ENCODE measurements around the gene TOGARAM2.

Gene TOGARAM2

DNA sequence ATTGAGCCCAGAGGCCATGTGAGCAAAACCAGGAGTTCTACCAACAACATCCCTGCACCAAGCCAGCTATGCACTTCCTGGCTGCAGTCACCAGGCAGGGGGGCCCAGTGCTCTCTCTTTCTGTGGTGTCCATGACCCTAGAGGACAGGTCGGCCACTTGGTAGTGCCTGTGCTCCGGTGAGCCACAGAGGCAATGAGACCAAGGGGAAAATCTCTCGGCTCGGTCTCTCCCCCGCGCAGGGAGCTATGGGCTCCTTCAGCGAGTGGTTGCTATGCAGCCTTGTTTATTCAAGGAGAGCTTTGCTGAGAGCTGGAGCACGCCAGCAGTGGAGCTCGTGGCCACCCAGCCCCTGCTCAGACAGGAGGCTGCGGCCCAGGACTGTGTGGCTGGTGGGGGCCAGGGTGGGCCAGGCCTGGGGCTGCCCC lies at the start of gene TOGARAM2:
Gene TOGARAM2, plus strand, starts transcription at position 283 of the 426 bp plus-strand sequence. CDS start 13,537 bp downstream, outside the sequence.
- CTCF ChIA-PET, result no interaction called here
- no peak for DNase-seq (ENCODE audit: low read depth, low spot score)
- no peak within 1 kb of the TSS for H3K4me3 ChIP-seq (ENCODE audit: low read depth, low read length)
- POLR2A ChIA-PET, result no interaction called here
- TF ChIP-seq CTCF (IDR thresholded peaks at IDR 0.05; ENCODE audit: insufficient read depth, low read length, missing control alignments), result no peak

- POLR2A ChIA-PET, result no interaction called here
- CTCF ChIA-PET, result no interaction called here
- DNase-seq (ENCODE audit: low read depth, low spot score), result no peak
- no peak for TF ChIP-seq CTCF (IDR thresholded peaks at IDR 0.05; ENCODE audit: insufficient read depth, low read length, missing control alignments)
- H3K4me3 ChIP-seq (ENCODE audit: low read depth, low read length), result no peak overlapping the region
Measured at GRCh38 chr2:28934769-28935168, 46.3 kb upstream of the TOGARAM2 start.

GRCh38 chr2:28941008-28941407 lies 40.1 kb upstream of the TOGARAM2 start:
- CTCF ChIA-PET, result no interaction called here
- POLR2A ChIA-PET, result no interaction called here
- no peak for DNase-seq (ENCODE audit: low read depth, low spot score)
- H3K4me3 ChIP-seq (ENCODE audit: low read depth, low read length), result no peak overlapping the region
- no peak for TF ChIP-seq CTCF (IDR thresholded peaks at IDR 0.05; ENCODE audit: insufficient read depth, low read length, missing control alignments)

DNA sequence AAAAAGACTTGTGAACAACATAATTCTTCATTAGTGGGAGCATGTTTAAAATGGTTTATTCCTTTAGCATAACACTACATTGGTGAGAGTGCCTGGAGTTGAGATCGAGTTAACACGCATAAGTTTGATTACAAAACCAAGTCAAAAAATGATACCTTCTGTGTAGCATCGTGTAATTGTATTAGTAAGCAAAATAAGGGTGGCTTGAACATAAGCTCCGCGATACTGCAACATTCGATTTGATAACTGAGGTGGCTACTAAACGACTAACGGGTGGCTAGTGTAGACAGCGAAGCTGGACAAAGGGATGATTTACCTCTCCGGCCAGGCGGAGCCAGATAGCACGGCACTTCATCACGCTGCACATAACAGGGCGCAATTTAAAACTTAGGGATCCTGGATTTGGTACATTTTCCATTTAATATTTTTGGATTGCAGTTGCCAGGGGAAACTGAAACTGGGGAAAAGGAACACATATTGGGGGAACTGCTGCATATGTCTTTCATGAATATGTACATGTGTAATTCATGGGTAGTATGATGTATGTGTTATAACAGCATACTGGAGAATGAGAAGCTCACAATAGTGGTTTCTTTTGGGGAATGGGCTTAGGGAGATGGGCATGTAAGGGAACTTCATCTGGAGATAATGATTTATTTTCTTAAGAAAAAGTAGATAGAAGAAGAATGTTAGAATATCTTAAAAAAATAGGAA lies 36.4 kb upstream of the TOGARAM2 start:
- ChIA-PET POLR2A (no interaction called here), CTCF (interaction anchor here (1.0 to 1.3 kb wide), 2 partner anchors 11 to 14 kb away, joined by 3 read pairs; no protein-coding TSS in a partner anchor)
- DNase-seq (ENCODE audit: low read depth, low spot score), result no peak
- TF ChIP-seq CTCF (IDR thresholded peaks at IDR 0.05; ENCODE audit: insufficient read depth, low read length, missing control alignments), result no peak
- H3K4me3 ChIP-seq (ENCODE audit: low read depth, low read length), result no peak overlapping the region

DNA sequence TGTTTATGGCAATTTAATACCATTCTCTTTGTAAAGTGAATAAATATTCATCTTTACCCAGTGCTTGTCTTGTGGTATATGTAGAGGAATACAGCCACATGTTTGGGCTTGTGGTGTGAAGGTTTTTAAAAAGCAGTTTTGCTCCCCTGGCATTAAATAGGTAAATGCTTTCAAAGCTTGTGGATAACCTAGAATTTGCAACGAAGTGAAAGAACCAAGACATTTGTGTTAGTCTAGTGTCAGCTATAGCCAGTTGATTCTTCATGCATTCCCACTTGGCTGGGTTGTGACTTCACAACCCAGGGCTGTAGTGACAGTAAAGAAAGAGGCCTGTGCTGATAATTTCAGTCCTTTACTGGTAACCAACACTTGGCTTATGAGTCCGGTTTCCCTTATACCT lies 32.9 kb upstream of the TOGARAM2 start:
- POLR2A ChIA-PET, result no interaction called here
- CTCF ChIA-PET, result interaction anchor here (0.8 kb wide), 1 partner anchor 1124 kb away, joined by 3 read pairs; no protein-coding TSS in a partner anchor
- H3K4me3 ChIP-seq (ENCODE audit: low read depth, low read length), result no peak overlapping the region
- no peak for TF ChIP-seq CTCF (IDR thresholded peaks at IDR 0.05; ENCODE audit: insufficient read depth, low read length, missing control alignments)
- no peak for DNase-seq (ENCODE audit: low read depth, low spot score)

GRCh38 chr2:28949190-28949589 lies 31.9 kb upstream of the TOGARAM2 start:
- TF ChIP-seq CTCF (IDR thresholded peaks at IDR 0.05; ENCODE audit: insufficient read depth, low read length, missing control alignments), result no peak
- no peak overlapping the region for H3K4me3 ChIP-seq (ENCODE audit: low read depth, low read length)
- no peak for DNase-seq (ENCODE audit: low read depth, low spot score)
- CTCF ChIA-PET, result no interaction called here
- POLR2A ChIA-PET, result no interaction called here
